ENCODE data around the gene BOC.
"Not testable (repeated sequence)": the region's sequence is repeated elsewhere in the genome, so short reads cannot be mapped to it uniquely, and the experiment has no call there.

BOC gene

GRCh38 chr3:113211330-113212149 is at the start of gene BOC:
TSS of gene BOC (plus strand) at chr3:113211557. CDS start at chr3:113249803, 38,246 bp downstream.
- DNase-seq (ENCODE audit: low spot score) = peak; percentile 83

GRCh38 chr3:113161661-113162060 is 49.7 kb upstream of the BOC start:
- DNase-seq (ENCODE audit: low spot score) = no peak

GRCh38 chr3:113163152-113163551 is 48.2 kb upstream of the BOC start:
- DNase-seq (ENCODE audit: low spot score) = no peak

GRCh38 chr3:113165841-113166240 is 45.5 kb upstream of the BOC start:
- DNase-seq (ENCODE audit: low spot score) = no peak

- no peak for DNase-seq (ENCODE audit: low spot score)
These were observed 45.0 kb upstream of the BOC start for GRCh38 chr3:113166357-113166718.

GRCh38 chr3:113166719-113167492 is 44.5 kb upstream of the BOC start:
- DNase-seq (ENCODE audit: low spot score) = peak; percentile 89

GRCh38 chr3:113167825-113168801 is 43.2 kb upstream of the BOC start:
- DNase-seq (ENCODE audit: low spot score) = no peak

- DNase-seq (ENCODE audit: low spot score) = no peak
These were observed 41.4 kb upstream of the BOC start for GRCh38 chr3:113169891-113170452.

- DNase-seq (ENCODE audit: low spot score) = no peak
These were observed 40.6 kb upstream of the BOC start for GRCh38 chr3:113170771-113171170.

GRCh38 chr3:113171675-113172300 is 39.6 kb upstream of the BOC start:
- DNase-seq (ENCODE audit: low spot score) = not testable (repeated sequence)

- no peak for DNase-seq (ENCODE audit: low spot score)
These were observed 38.3 kb upstream of the BOC start for GRCh38 chr3:113173102-113173501.

GRCh38 chr3:113174304-113174703 is 37.1 kb upstream of the BOC start:
- no peak for DNase-seq (ENCODE audit: low spot score)

GRCh38 chr3:113174801-113175485 is 36.4 kb upstream of the BOC start:
- no peak for DNase-seq (ENCODE audit: low spot score)

GRCh38 chr3:113177526-113177925 is 33.8 kb upstream of the BOC start:
- DNase-seq (ENCODE audit: low spot score) = no peak

GRCh38 chr3:113179235-113179824 is 32.0 kb upstream of the BOC start:
- DNase-seq (ENCODE audit: low spot score) = no peak

GRCh38 chr3:113183748-113184661 is 27.4 kb upstream of the BOC start:
- DNase-seq (ENCODE audit: low spot score) = no peak

- DNase-seq (ENCODE audit: low spot score) = no peak
These were observed 26.0 kb upstream of the BOC start for GRCh38 chr3:113185194-113185835.

- DNase-seq (ENCODE audit: low spot score) = no peak
These were observed 24.8 kb upstream of the BOC start for GRCh38 chr3:113186566-113186965.

GRCh38 chr3:113193288-113193687 is 18.1 kb upstream of the BOC start:
- no peak for DNase-seq (ENCODE audit: low spot score)
